Renal pelvis (tissue), 4 donors: ENCODE results near the gene NCOA7. TPM values are rescaled to one million over a fixed set of nuclear protein-coding genes. Genes with fewer than 3 reads are reported as not detected.
"Not testable (repeated sequence)": the region's sequence is repeated elsewhere in the genome, so short reads cannot be mapped to it uniquely, and the experiment has no call there.

Experiments
- DNase-seq: peaks from one replicate; pipeline ENCODE4 v3.0.0-alpha.2; 2013
- polyA plus RNA-seq, 3 donors: library from polyadenylated mRNA; unstranded; fragments of 120-200 nt; gene quantifications; one replicate each; pipeline ENCODE4 v1.2.1, GENCODE V29; 2013; ENCODE audit not compliant: insufficient read length in 3 of 3

NCOA7 gene
- polyA plus RNA-seq, 3 donors, result 31.4 to 50.9 (median 42.6) TPM

- DNase-seq, result no peak
Measured at GRCh38 chr6:125750692-125751333, 39.9 kb upstream of the NCOA7 start.

GRCh38 chr6:125751334-125751916 lies 39.3 kb upstream of the NCOA7 start:
- DNase-seq, result no peak

- no peak for DNase-seq
Measured at GRCh38 chr6:125752773-125753172, 38.0 kb upstream of the NCOA7 start.

- no peak for DNase-seq
Measured at GRCh38 chr6:125753218-125753936, 37.4 kb upstream of the NCOA7 start.

GRCh38 chr6:125753937-125754259 lies 36.9 kb upstream of the NCOA7 start:
- DNase-seq, result no peak

- DNase-seq, result no peak
Measured at GRCh38 chr6:125754566-125754965, 36.2 kb upstream of the NCOA7 start.

GRCh38 chr6:125759184-125759902 lies 31.4 kb upstream of the NCOA7 start:
- no peak for DNase-seq

- DNase-seq, result no peak
Measured at GRCh38 chr6:125759959-125760457, 30.8 kb upstream of the NCOA7 start.

- DNase-seq, result no peak
Measured at GRCh38 chr6:125764121-125764671, 26.6 kb upstream of the NCOA7 start.

- no peak for DNase-seq
Measured at GRCh38 chr6:125765944-125766343, 24.8 kb upstream of the NCOA7 start.

- DNase-seq, result no peak
Measured at GRCh38 chr6:125766641-125767040, 24.1 kb upstream of the NCOA7 start.

- no peak for DNase-seq
Measured at GRCh38 chr6:125769147-125769783, 21.5 kb upstream of the NCOA7 start.

GRCh38 chr6:125773387-125774341 lies 17.1 kb upstream of the NCOA7 start:
- DNase-seq, result no peak

GRCh38 chr6:125776107-125776826 lies 14.5 kb upstream of the NCOA7 start:
- not testable (repeated sequence) for DNase-seq

GRCh38 chr6:125779924-125780539 lies 10.7 kb upstream of the NCOA7 start:
- peak; percentile 94 for DNase-seq

GRCh38 chr6:125780540-125781313 lies 10.0 kb upstream of the NCOA7 start:
- peak; percentile 45 for DNase-seq

- no peak for DNase-seq
Measured at GRCh38 chr6:125781314-125781868, 9.4 kb upstream of the NCOA7 start.

GRCh38 chr6:125784365-125784764 lies 6.4 kb upstream of the NCOA7 start:
- DNase-seq, result no peak
